Caco-2 (cell line): Measurements from ENCODE around the gene SPARCL1. TPM values are rescaled to one million over a fixed set of nuclear protein-coding genes. Genes with fewer than 3 reads are reported as not detected.
"Not testable (repeated sequence)": the region's sequence is repeated elsewhere in the genome, so short reads cannot be mapped to it uniquely, and the experiment has no call there.

Experiments
- BruUV-seq: library from RNA; stranded (reverse); fragments of 400-500 nt; replicated peaks from 2 replicates; lab custom pipeline; 2021; lab: Mats Ljungman, UMichigan
- CTCF ChIA-PET: fragments of 300-600 bp; sonication (Branson Sonifier 250); formaldehyde crosslinking; loops from one replicate; lab custom pipeline; 2022; ENCODE audit warnings: antibody characterized with exemption; lab: Charles Lee
- POLR2A ChIA-PET: fragments of 300-600 bp; sonication (Branson Sonifier 250); formaldehyde crosslinking; loops from one replicate; lab custom pipeline; 2022; ENCODE audit warnings: antibody characterized with exemption; lab: Charles Lee
- DNase-seq, 2 experiments: peaks; one replicate each; pipeline versions ENCODE4 v3.0.0 to v3.0.0-alpha.2; 2020 to 2022
- H3K27me3 ChIP-seq: replicated peaks from 2 replicates; pipeline ENCODE4 v1.6.0; 2011; ENCODE audit warnings: low read length; ENCODE audit not compliant: control insufficient read depth, insufficient read depth
- H3K36me3 ChIP-seq: 2 replicates; pipeline ENCODE4 v1.5.1; 2011; ENCODE audit warnings: low read length; ENCODE audit not compliant: control insufficient read depth, insufficient read depth
- H3K4me1 ChIP-seq: fragments of 250-450 bp; sonication (Bioruptor Pico); 2 replicates; pipeline ENCODE4 v1.5.1; 2020; ENCODE audit warnings: mild to moderate bottlenecking
- H3K4me3 ChIP-seq: 2 replicates; pipeline ENCODE4 v1.5.1; 2011; ENCODE audit warnings: low read depth, mild to moderate bottlenecking, control low read depth, low read length
- H3K9me3 ChIP-seq: fragments of 250-450 bp; sonication (Bioruptor Pico); 2 replicates; pipeline ENCODE4 v1.5.1; 2020; ENCODE audit warnings: mild to moderate bottlenecking, moderate library complexity
- H3K27ac Mint-ChIP-seq: one replicate; pipeline ENCODE4 v1.8.0; 2022; ENCODE audit warnings: mixed read lengths; ENCODE audit not compliant: unreplicated experiment
- H3K27me3 Mint-ChIP-seq: one replicate; pipeline ENCODE4 v1.8.0; 2022; ENCODE audit warnings: mixed read lengths; ENCODE audit not compliant: insufficient read depth, unreplicated experiment
- H3K36me3 Mint-ChIP-seq: one replicate; pipeline ENCODE4 v1.8.0; 2022; ENCODE audit warnings: mild to moderate bottlenecking, mixed read lengths; ENCODE audit not compliant: insufficient read depth, unreplicated experiment
- H3K4me1 Mint-ChIP-seq: one replicate; pipeline ENCODE4 v1.8.0; 2022; ENCODE audit warnings: low read depth, mixed read lengths; ENCODE audit not compliant: unreplicated experiment
- H3K4me3 Mint-ChIP-seq: one replicate; pipeline ENCODE4 v1.8.0; 2022; ENCODE audit warnings: mild to moderate bottlenecking, moderate library complexity, mixed read lengths; ENCODE audit not compliant: unreplicated experiment
- H3K9me3 Mint-ChIP-seq: one replicate; pipeline ENCODE4 v1.8.0; 2022; ENCODE audit warnings: mixed read lengths; ENCODE audit not compliant: unreplicated experiment
- intact Hi-C: fragments of 100-400 bp; cut with micrococcal nuclease; formaldehyde crosslinking; loops from one replicate; pipeline ENCODE4 v1.10.0; 2022; ENCODE audit not compliant: unreplicated experiment
- total RNA-seq: library from RNA; stranded (reverse); gene quantifications from 2 replicates; pipeline ENCODE4 v1.2.3, GENCODE V29; 2022
- TF ChIP-seq, protein P1 (sequence below), 2 experiments: fragments of 200-600 bp in 1 of 2; IDR thresholded peaks; 1 replicate in 1 of 2; 2 replicates in 1 of 2; pipeline versions ENCODE4 v1.5.1 to v1.8.0; 2011 to 2022; ENCODE audit warnings: antibody characterized with exemption in 1 of 2, control low read depth in 1 of 2, inconsistent platforms in 1 of 2, low read depth in 1 of 2, low read length in 1 of 2, mild to moderate bottlenecking in 1 of 2, moderate library complexity in 1 of 2; ENCODE audit not compliant: insufficient read depth in 1 of 2, severe bottlenecking in 1 of 2, unreplicated experiment in 1 of 2

SPARCL1 gene
- total RNA-seq, 1 experiment from 2014 or later = 0.18 TPM

DNA sequence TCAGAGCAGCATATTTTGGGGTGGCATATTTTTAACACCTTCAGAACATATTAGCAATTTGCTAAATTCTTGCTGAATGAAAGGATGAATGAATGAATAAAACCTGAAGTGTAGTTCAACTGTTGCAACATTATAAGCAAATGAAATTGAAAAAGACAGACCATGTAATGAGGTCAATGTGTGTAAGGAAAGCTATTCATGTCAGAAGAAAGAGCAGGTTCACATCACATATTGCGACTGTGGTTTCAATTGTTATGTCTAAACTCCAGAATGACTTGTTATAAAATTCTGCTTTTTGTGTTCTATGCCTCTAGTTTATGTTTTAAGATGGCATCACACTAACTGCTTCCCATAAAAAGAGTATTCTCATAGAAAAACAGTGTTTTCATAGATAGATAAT is 46.2 kb upstream of the SPARCL1 start:
- no peaks in the 10 kb centered on the region for H3K9me3 Mint-ChIP-seq
- no peak overlapping the region for H3K27ac Mint-ChIP-seq
- H3K4me1 ChIP-seq = no peaks in the 10 kb centered on the region
- CTCF ChIA-PET = no interaction called here
- H3K36me3 ChIP-seq = no peaks in the 10 kb centered on the region
- no peaks in the 10 kb centered on the region for H3K36me3 Mint-ChIP-seq
- POLR2A ChIA-PET = no interaction called here
- no peak for DNase-seq
- H3K4me1 Mint-ChIP-seq = no peaks in the 10 kb centered on the region
- intact Hi-C loops = no loop called here
- H3K4me3 Mint-ChIP-seq = no peak overlapping the region
- BruUV-seq = no TSS peak
- H3K27me3 ChIP-seq = no peaks in the 10 kb centered on the region
- peaks cover 5% of the 10 kb centered on the region for H3K27me3 Mint-ChIP-seq
- TF ChIP-seq, protein P1, sequence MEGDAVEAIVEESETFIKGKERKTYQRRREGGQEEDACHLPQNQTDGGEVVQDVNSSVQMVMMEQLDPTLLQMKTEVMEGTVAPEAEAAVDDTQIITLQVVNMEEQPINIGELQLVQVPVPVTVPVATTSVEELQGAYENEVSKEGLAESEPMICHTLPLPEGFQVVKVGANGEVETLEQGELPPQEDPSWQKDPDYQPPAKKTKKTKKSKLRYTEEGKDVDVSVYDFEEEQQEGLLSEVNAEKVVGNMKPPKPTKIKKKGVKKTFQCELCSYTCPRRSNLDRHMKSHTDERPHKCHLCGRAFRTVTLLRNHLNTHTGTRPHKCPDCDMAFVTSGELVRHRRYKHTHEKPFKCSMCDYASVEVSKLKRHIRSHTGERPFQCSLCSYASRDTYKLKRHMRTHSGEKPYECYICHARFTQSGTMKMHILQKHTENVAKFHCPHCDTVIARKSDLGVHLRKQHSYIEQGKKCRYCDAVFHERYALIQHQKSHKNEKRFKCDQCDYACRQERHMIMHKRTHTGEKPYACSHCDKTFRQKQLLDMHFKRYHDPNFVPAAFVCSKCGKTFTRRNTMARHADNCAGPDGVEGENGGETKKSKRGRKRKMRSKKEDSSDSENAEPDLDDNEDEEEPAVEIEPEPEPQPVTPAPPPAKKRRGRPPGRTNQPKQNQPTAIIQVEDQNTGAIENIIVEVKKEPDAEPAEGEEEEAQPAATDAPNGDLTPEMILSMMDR (IDR thresholded peaks at IDR 0.05; ENCODE audit: insufficient read depth in 1 of 2, low read depth in 1 of 2, low read length in 1 of 2, severe bottlenecking in 1 of 2, unreplicated experiment in 1 of 2) = no peak
- no peaks in the 10 kb centered on the region for H3K9me3 ChIP-seq
- H3K4me3 ChIP-seq = no peak overlapping the region

DNA sequence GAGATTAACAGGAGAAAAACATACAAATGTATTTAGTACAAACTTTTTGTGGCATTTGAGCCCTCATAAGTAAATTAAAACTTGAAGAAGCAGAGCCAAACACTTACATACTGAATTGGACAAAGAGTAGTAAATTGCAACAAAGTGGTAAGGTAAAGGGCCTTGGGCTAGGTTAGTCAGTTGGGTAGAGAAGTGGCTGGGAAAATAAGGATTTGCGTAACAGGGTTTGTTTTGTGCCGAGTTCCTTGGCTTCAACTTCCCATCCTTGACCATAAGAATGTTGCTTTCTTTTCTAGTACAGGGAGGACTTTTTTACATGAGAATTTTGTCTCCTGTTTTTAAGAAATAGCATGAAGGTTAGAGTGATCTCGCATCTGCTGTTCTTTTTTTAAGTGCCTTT is 45.8 kb upstream of the SPARCL1 start:
- Mint-ChIP-seq H3K36me3 (no peaks in the 10 kb centered on the region), H3K27ac (no peak overlapping the region), H3K9me3 (no peaks in the 10 kb centered on the region), H3K4me1 (no peaks in the 10 kb centered on the region), H3K27me3 (peaks cover 5% of the 10 kb centered on the region), H3K4me3 (no peak overlapping the region)
- POLR2A ChIA-PET = no interaction called here
- intact Hi-C loops = no loop called here
- Histone ChIP-seq H3K4me3 (no peak overlapping the region), H3K36me3 (no peaks in the 10 kb centered on the region), H3K9me3 (no peaks in the 10 kb centered on the region), H3K27me3 (no peaks in the 10 kb centered on the region), H3K4me1 (no peaks in the 10 kb centered on the region)
- TF ChIP-seq, protein P1 (IDR thresholded peaks at IDR 0.05; ENCODE audit: insufficient read depth in 1 of 2, low read depth in 1 of 2, low read length in 1 of 2, severe bottlenecking in 1 of 2, unreplicated experiment in 1 of 2) = no peak
- no peak for DNase-seq
- CTCF ChIA-PET = no interaction called here
- BruUV-seq = no TSS peak

DNA sequence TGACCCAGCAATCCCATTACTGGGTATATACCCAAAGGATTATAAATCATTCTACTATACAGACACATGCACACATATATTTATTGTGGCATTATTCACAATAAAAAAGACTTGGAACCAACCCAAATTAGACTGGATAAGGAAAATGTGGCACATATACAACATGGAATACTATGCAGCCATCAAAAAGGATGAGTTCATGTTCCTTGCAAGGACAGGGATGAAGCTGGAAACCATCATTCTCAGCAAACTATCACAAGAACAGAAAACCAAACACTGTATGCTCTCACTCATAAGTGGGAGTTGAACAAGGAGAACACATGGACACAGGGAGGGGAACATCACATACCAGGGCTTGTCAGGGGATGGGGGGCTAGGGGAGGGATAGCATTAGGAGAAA is 45.2 kb upstream of the SPARCL1 start:
- H3K36me3 ChIP-seq, H3K4me1 ChIP-seq, H3K4me3 Mint-ChIP-seq, BruUV-seq, POLR2A ChIA-PET, intact Hi-C loops, H3K9me3 Mint-ChIP-seq, H3K27ac Mint-ChIP-seq, H3K27me3 ChIP-seq, CTCF ChIA-PET, H3K9me3 ChIP-seq, H3K36me3 Mint-ChIP-seq, DNase-seq, H3K27me3 Mint-ChIP-seq, H3K4me3 ChIP-seq, H3K4me1 Mint-ChIP-seq: not testable (repeated sequence)

DNA sequence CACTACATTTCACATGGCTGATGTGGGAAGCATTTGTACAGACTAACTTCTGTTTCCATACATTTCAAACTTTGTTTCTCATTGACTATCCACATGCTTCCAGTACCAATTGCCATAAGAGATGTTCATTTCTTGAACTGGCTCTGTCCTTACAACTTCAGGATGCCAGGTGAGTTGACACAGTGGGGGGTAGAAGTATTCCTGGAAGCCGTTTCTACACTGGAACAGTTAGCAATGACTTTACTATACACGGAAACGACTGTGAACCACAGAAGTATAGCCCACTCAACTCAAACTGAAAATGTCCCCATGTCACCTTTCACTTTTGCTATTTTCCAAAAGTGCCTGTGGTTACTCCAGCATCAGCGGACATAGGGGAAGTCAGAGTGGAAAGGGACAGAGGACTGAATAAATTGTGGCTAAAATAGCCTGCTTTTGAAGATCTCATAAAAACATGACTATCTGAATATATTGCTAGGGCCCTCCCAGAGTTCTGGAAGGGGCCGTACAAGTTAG is 41.2 kb upstream of the SPARCL1 start:
- TF ChIP-seq, protein P1 (IDR thresholded peaks at IDR 0.05; ENCODE audit: insufficient read depth in 1 of 2, low read depth in 1 of 2, low read length in 1 of 2, severe bottlenecking in 1 of 2, unreplicated experiment in 1 of 2) = no peak
- no peak overlapping the region for H3K27ac Mint-ChIP-seq
- no peaks in the 10 kb centered on the region for H3K27me3 ChIP-seq
- H3K4me3 Mint-ChIP-seq = no peak overlapping the region
- H3K4me1 Mint-ChIP-seq = peaks cover 6% of the 10 kb centered on the region
- H3K36me3 ChIP-seq = no peaks in the 10 kb centered on the region
- no peaks in the 10 kb centered on the region for H3K36me3 Mint-ChIP-seq
- peaks cover 5% of the 10 kb centered on the region for H3K27me3 Mint-ChIP-seq
- H3K9me3 ChIP-seq = no peaks in the 10 kb centered on the region
- intact Hi-C loops = no loop called here
- no peak for DNase-seq
- ChIA-PET POLR2A (no interaction called here), CTCF (no interaction called here)
- H3K4me3 ChIP-seq = no peak overlapping the region
- BruUV-seq = no TSS peak
- H3K9me3 Mint-ChIP-seq = no peaks in the 10 kb centered on the region
- H3K4me1 ChIP-seq = no peaks in the 10 kb centered on the region
